HEK293T (cell line): ENCODE results near the gene PKP2.

Source experiments
- ELF4 ChIP-seq: fragments of 450-650 bp; IDR thresholded peaks from 2 replicates; pipeline ENCODE4 v1.6.1; 2017; ENCODE audit warnings: antibody characterized with exemption
- FOXM1 ChIP-seq: fragments of 450-650 bp; IDR thresholded peaks from 2 replicates; pipeline ENCODE4 v1.6.1; 2017; ENCODE audit warnings: mild to moderate bottlenecking, borderline replicate concordance
- SP1 ChIP-seq: fragments of 450-650 bp; IDR thresholded peaks from 2 replicates; pipeline ENCODE4 v1.6.1; 2017
- SUZ12 ChIP-seq: fragments of 450-650 bp; IDR thresholded peaks from 2 replicates; pipeline ENCODE4 v1.6.1; 2016; ENCODE audit warnings: mild to moderate bottlenecking
- TARDBP ChIP-seq: fragments of 450-650 bp; IDR thresholded peaks from 2 replicates; pipeline ENCODE4 v1.6.1; 2016
- TF ChIP-seq, protein P1 (sequence below): fragments of 450-650 bp; IDR thresholded peaks from 2 replicates; pipeline ENCODE4 v1.6.1; 2016

DNA sequence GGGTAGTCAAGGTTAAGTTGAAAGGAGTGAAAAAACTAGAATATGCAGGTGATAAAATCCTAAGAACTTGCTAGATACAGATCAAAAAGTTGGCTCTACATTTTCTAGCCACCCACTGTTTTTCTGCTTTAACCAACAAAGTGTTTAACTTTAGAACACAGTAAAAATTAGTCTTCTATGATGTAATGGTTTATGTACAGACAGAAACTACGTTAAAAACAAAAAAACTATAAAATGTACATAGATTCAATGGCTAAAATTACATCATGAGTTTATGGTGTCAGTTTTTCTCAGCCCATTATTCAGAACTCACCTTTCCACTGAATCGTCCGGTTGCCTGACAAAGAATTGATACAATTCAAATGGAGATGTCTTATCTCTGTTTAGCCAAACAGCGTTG is 143.0 kb downstream of the PKP2 start:
- TF ChIP-seq FOXM1: no peak
- no peak for TF ChIP-seq TARDBP
- TF ChIP-seq SP1: no peak
- TF ChIP-seq ELF4: no peak
- TF ChIP-seq, protein P1, sequence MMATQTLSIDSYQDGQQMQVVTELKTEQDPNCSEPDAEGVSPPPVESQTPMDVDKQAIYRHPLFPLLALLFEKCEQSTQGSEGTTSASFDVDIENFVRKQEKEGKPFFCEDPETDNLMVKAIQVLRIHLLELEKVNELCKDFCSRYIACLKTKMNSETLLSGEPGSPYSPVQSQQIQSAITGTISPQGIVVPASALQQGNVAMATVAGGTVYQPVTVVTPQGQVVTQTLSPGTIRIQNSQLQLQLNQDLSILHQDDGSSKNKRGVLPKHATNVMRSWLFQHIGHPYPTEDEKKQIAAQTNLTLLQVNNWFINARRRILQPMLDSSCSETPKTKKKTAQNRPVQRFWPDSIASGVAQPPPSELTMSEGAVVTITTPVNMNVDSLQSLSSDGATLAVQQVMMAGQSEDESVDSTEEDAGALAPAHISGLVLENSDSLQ: no peak
- no peak for TF ChIP-seq SUZ12
